H9 (cell line): ENCODE measurements around the gene GALE. TPM values are rescaled to one million over a fixed set of nuclear protein-coding genes. Genes with fewer than 3 reads are reported as not detected.

Experiments
- DNase-seq: peaks from one replicate; pipeline ENCODE4 v3.0.0-alpha.2; 2017
- H2AFZ ChIP-seq: one replicate; pipeline ENCODE4 v1.6.1; 2013; ENCODE audit warnings: mild to moderate bottlenecking, low read length, control low read depth, moderate library complexity
- H2AK5ac ChIP-seq: 2 replicates; pipeline ENCODE4 v1.6.1; 2013; ENCODE audit warnings: low read length, control low read depth, mixed read lengths; ENCODE audit not compliant: insufficient read length
- H2BK120ac ChIP-seq: one replicate; pipeline ENCODE4 v1.6.1; 2013; ENCODE audit warnings: low read depth, mild to moderate bottlenecking, low read length, control low read depth, inconsistent platforms; ENCODE audit not compliant: poor library complexity, severe bottlenecking
- H2BK12ac ChIP-seq: 2 replicates; pipeline ENCODE4 v1.6.1; 2013; ENCODE audit warnings: low read length, control low read depth, mixed read lengths, low read depth; ENCODE audit not compliant: insufficient read length
- H2BK15ac ChIP-seq: 2 replicates; pipeline ENCODE4 v1.6.1; 2013; ENCODE audit warnings: low read depth, low read length, control low read depth
- H2BK20ac ChIP-seq: one replicate; pipeline ENCODE4 v1.6.1; 2013; ENCODE audit warnings: low read depth, mild to moderate bottlenecking, low read length, control low read depth, inconsistent platforms; ENCODE audit not compliant: poor library complexity, severe bottlenecking
- H2BK5ac ChIP-seq: 2 replicates; pipeline ENCODE4 v1.6.1; 2013; ENCODE audit warnings: low read length, control low read depth, mixed read lengths; ENCODE audit not compliant: insufficient read length
- H3K14ac ChIP-seq: 2 replicates; pipeline ENCODE4 v1.6.1; 2013; ENCODE audit warnings: low read length, control low read depth; ENCODE audit not compliant: insufficient read depth
- H3K18ac ChIP-seq: 2 replicates; pipeline ENCODE4 v1.6.1; 2013; ENCODE audit warnings: low read depth, mild to moderate bottlenecking, mixed read lengths, low read length, control low read depth; ENCODE audit not compliant: insufficient read length
- H3K23ac ChIP-seq: 2 replicates; pipeline ENCODE4 v1.6.1; 2013; ENCODE audit warnings: low read length, control low read depth, mixed read lengths, low read depth; ENCODE audit not compliant: insufficient read length
- H3K23me2 ChIP-seq: 2 replicates; pipeline ENCODE4 v1.6.1; 2013; ENCODE audit warnings: low read depth, mild to moderate bottlenecking, mixed read lengths, low read length, control low read depth; ENCODE audit not compliant: insufficient read length, poor library complexity, severe bottlenecking
- H3K27ac ChIP-seq: 2 replicates; pipeline ENCODE4 v1.5.1; 2013; ENCODE audit warnings: low read length, control low read depth, mixed read lengths, low read depth; ENCODE audit not compliant: insufficient read length
- H3K27me3 ChIP-seq: 2 replicates; pipeline ENCODE4 v1.6.1; 2013; ENCODE audit warnings: low read length, control low read depth, inconsistent platforms; ENCODE audit not compliant: insufficient read depth
- H3K4ac ChIP-seq: 2 replicates; pipeline ENCODE4 v1.6.1; 2013; ENCODE audit warnings: low read depth, mild to moderate bottlenecking, control low read depth, inconsistent platforms, low read length, moderate library complexity
- H3K4me1 ChIP-seq: 2 replicates; pipeline ENCODE4 v1.6.1; 2013; ENCODE audit warnings: low read length, control low read depth, inconsistent platforms; ENCODE audit not compliant: insufficient read depth
- H3K4me2 ChIP-seq: 2 replicates; pipeline ENCODE4 v1.6.1; 2013; ENCODE audit warnings: low read length, control low read depth, mixed read lengths; ENCODE audit not compliant: insufficient read length, insufficient read depth
- H3K56ac ChIP-seq: 2 replicates; pipeline ENCODE4 v1.6.1; 2013; ENCODE audit warnings: low read depth, mild to moderate bottlenecking, mixed read lengths, low read length, control low read depth; ENCODE audit not compliant: insufficient read length
- H3K79me1 ChIP-seq: 2 replicates; pipeline ENCODE4 v1.6.1; 2013; ENCODE audit warnings: low read depth, mild to moderate bottlenecking, moderate library complexity, low read length, control low read depth, inconsistent platforms; ENCODE audit not compliant: insufficient read depth, poor library complexity, severe bottlenecking
- H3K79me2 ChIP-seq: 2 replicates; pipeline ENCODE4 v1.6.1; 2013; ENCODE audit warnings: low read length, control low read depth, inconsistent platforms; ENCODE audit not compliant: insufficient read depth
- H3K9ac ChIP-seq: 2 replicates; pipeline ENCODE4 v1.6.1; 2013; ENCODE audit warnings: low read length, control low read depth, mixed read lengths; ENCODE audit not compliant: insufficient read length; ENCODE audit errors: extremely low read depth
- H3K9me3 ChIP-seq: one replicate; pipeline ENCODE4 v1.6.1; 2013; ENCODE audit warnings: low read depth, low read length, inconsistent platforms; ENCODE audit not compliant: control insufficient read depth
- H3T11ph ChIP-seq: one replicate; pipeline ENCODE4 v1.6.1; 2013; ENCODE audit warnings: mild to moderate bottlenecking, low read length, control low read depth, inconsistent platforms
- H4K20me1 ChIP-seq: one replicate; pipeline ENCODE4 v1.6.1; 2013; ENCODE audit not compliant: control insufficient read depth, insufficient read length, insufficient read depth
- H4K5ac ChIP-seq: 2 replicates; pipeline ENCODE4 v1.6.1; 2013; ENCODE audit warnings: low read depth, mild to moderate bottlenecking, mixed read lengths, low read length, control low read depth; ENCODE audit not compliant: insufficient read length
- H4K8ac ChIP-seq: replicated peaks from 2 replicates; pipeline ENCODE4 v1.6.1; 2013; ENCODE audit warnings: low read length, control low read depth, mixed read lengths, low read depth; ENCODE audit not compliant: insufficient read length
- H4K91ac ChIP-seq: 2 replicates; pipeline ENCODE4 v1.6.1; 2013; ENCODE audit warnings: low read depth, mild to moderate bottlenecking, moderate library complexity, mixed read lengths, low read length, control low read depth; ENCODE audit not compliant: insufficient read length
- H3K27ac Mint-ChIP-seq, 3 experiments: 2 replicates in 2 of 3; 3 replicates in 1 of 3; pipeline ENCODE4 v1.8.0; 2020 to 2021; ENCODE audit warnings: mixed read lengths in 3 of 3, mild to moderate bottlenecking in 1 of 3, moderate library complexity in 1 of 3
- H3K27me3 Mint-ChIP-seq: 2 replicates; pipeline ENCODE4 v1.8.0; 2021; ENCODE audit warnings: low read depth, mild to moderate bottlenecking, moderate library complexity, mixed read lengths
- H3K36me3 Mint-ChIP-seq, 3 experiments: 2 replicates in 2 of 3; 3 replicates in 1 of 3; pipeline ENCODE4 v1.8.0; 2020 to 2021; ENCODE audit warnings: low read depth in 3 of 3, mixed read lengths in 3 of 3; ENCODE audit not compliant: insufficient read depth in 1 of 3
- H3K4me1 Mint-ChIP-seq, 2 experiments: 2 replicates each; pipeline ENCODE4 v1.8.0; 2020; ENCODE audit warnings: mixed read lengths in 2 of 2
- H3K4me3 Mint-ChIP-seq, 2 experiments: 2 replicates in 1 of 2; 3 replicates in 1 of 2; pipeline ENCODE4 v1.8.0; 2020 to 2021; ENCODE audit warnings: mild to moderate bottlenecking in 2 of 2, mixed read lengths in 2 of 2, moderate library complexity in 1 of 2
- H3K9me3 Mint-ChIP-seq, 2 experiments: 2 replicates in 1 of 2; 3 replicates in 1 of 2; pipeline ENCODE4 v1.8.0; 2020; ENCODE audit warnings: mild to moderate bottlenecking in 2 of 2, mixed read lengths in 2 of 2, moderate library complexity in 1 of 2
- CTCF ChIP-seq: fragments of 200-600 bp; sonication (generic); conservative IDR thresholded peaks from 3 replicates; pipeline ENCODE4 v1.8.0; 2021; ENCODE audit warnings: antibody characterized with exemption, mild to moderate bottlenecking
- WGBS: extraction: QIAGEN DNeasy Blood & Tissue Kit; methylation state at CpG from one replicate; pipeline ENCODE4 v1.1.7; 2013; ENCODE audit warnings: missing lambda C conversion rate, low lambda C conversion rate, mixed read lengths; ENCODE audit not compliant: insufficient read length; ENCODE audit errors: extremely low coverage; 5-methylcytosine and 5-hydroxymethylcytosine counted together
- total RNA-seq: library from RNA; stranded (reverse); gene quantifications from 2 replicates; pipeline ENCODE4 v1.2.1, GENCODE V29; 2021

Gene GALE
- total RNA-seq, 1 experiment from 2014 or later: 36.0 TPM

GRCh38 chr1:23757812-23758211 lies 42.7 kb downstream of the GALE start:
- H2BK5ac ChIP-seq: no peak overlapping the region
- no peak overlapping the region for H3K27ac ChIP-seq
- H4K5ac ChIP-seq: no peak overlapping the region
- Mint-ChIP-seq H3K27ac (no peak overlapping the region), H3K36me3 (peaks cover 54 to 93% (median 92%) of the 10 kb centered on the region in 3 experiments; a peak in 6 of 7 replicates), H3K4me1 (no peaks in the 10 kb centered on the region), H3K9me3 (no peaks in the 10 kb centered on the region), H3K27me3 (no peaks in the 10 kb centered on the region), H3K4me3 (no peak overlapping the region)
- H3T11ph ChIP-seq: no peak overlapping the region
- no peaks in the 10 kb centered on the region for H3K4me1 ChIP-seq
- no peak overlapping the region for H2AFZ ChIP-seq
- H2BK120ac ChIP-seq: no peak overlapping the region
- no peak overlapping the region for H3K9ac ChIP-seq
- no peak for TF ChIP-seq CTCF
- no peak for DNase-seq
- H3K4ac ChIP-seq: no peak overlapping the region
- no peak overlapping the region for H3K23ac ChIP-seq
- no CpG with 5 or more reads among the region's 1 CpG for WGBS
- no peak overlapping the region for H3K18ac ChIP-seq
- H3K9me3 ChIP-seq: no peaks in the 10 kb centered on the region
- H3K27me3 ChIP-seq: no peaks in the 10 kb centered on the region
- no peak overlapping the region for H2BK20ac ChIP-seq
- no peak overlapping the region for H3K4me2 ChIP-seq
- H2BK15ac ChIP-seq: no peak overlapping the region
- H3K56ac ChIP-seq: no peak overlapping the region
- H3K14ac ChIP-seq: no peak overlapping the region
- H4K20me1 ChIP-seq: peaks cover 2% of the 10 kb centered on the region
- no peaks in the 10 kb centered on the region for H3K79me1 ChIP-seq
- no peak overlapping the region for H4K8ac ChIP-seq
- H4K91ac ChIP-seq: no peak overlapping the region
- no peaks in the 10 kb centered on the region for H3K23me2 ChIP-seq
- no peaks in the 10 kb centered on the region for H3K79me2 ChIP-seq
- no peak overlapping the region for H2AK5ac ChIP-seq
- H2BK12ac ChIP-seq: no peak overlapping the region
